ENCODE data around the gene PHIP. TPM values are rescaled to one million over a fixed set of nuclear protein-coding genes. Genes with fewer than 3 reads are reported as not detected.

Gene PHIP
- total RNA-seq, 1 experiment from 2014 or later = 22.6 TPM

- ChIA-PET POLR2A (no interaction called here), RAD21 (ENCODE audit: low non-redundant PET in 1 of 2, low total read pairs in 2 of 2, uncharacterized antibody in 2 of 2, unreplicated experiment in 2 of 2) (no interaction called here)
These were observed 22.2 kb upstream of the PHIP start for GRCh38 chr6:79100304-79100703.

More at GRCh38 chr6:79100304-79100703, 22.2 kb upstream of the PHIP start:
- Histone ChIP-seq H3K9me3 (ENCODE audit: control insufficient read depth in 1 of 2, insufficient read depth in 1 of 2, low read depth in 1 of 2, low read length in 2 of 2) (no peaks in the 10 kb centered on the region), H3K4me3 (replicated peaks in 1 of 2; ENCODE audit: low read depth in 1 of 2, low read length in 2 of 2) (no peak overlapping the region), H3K27ac (ENCODE audit: low read depth, low read length) (no peak overlapping the region), H4K20me1 (ENCODE audit: insufficient read depth) (no peaks in the 10 kb centered on the region), H3K79me2 (ENCODE audit: insufficient read depth, low read length) (no peaks in the 10 kb centered on the region), H3K27me3 (ENCODE audit: insufficient read depth, low read length) (no peaks in the 10 kb centered on the region), H3K4me2 (ENCODE audit: low read length) (no peak overlapping the region), H3K9ac (ENCODE audit: low read length) (no peak overlapping the region), H3K9me2 (ENCODE audit: insufficient read depth) (no peaks in the 10 kb centered on the region), H3K36me3 (ENCODE audit: control insufficient read depth in 1 of 2, insufficient read depth in 2 of 2, low read length in 2 of 2) (no peaks in the 10 kb centered on the region), H3K4me1 (ENCODE audit: control insufficient read depth in 1 of 2, insufficient read depth in 2 of 2, low read length in 2 of 2) (no peaks in the 10 kb centered on the region), H2AFZ (ENCODE audit: low read depth, low read length, poor library complexity, severe bottlenecking) (no peak overlapping the region)
- TF ChIP-seq, protein P1, sequence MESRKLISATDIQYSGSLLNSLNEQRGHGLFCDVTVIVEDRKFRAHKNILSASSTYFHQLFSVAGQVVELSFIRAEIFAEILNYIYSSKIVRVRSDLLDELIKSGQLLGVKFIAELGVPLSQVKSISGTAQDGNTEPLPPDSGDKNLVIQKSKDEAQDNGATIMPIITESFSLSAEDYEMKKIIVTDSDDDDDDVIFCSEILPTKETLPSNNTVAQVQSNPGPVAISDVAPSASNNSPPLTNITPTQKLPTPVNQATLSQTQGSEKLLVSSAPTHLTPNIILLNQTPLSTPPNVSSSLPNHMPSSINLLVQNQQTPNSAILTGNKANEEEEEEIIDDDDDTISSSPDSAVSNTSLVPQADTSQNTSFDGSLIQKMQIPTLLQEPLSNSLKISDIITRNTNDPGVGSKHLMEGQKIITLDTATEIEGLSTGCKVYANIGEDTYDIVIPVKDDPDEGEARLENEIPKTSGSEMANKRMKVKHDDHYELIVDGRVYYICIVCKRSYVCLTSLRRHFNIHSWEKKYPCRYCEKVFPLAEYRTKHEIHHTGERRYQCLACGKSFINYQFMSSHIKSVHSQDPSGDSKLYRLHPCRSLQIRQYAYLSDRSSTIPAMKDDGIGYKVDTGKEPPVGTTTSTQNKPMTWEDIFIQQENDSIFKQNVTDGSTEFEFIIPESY (IDR thresholded peaks at IDR 0.05; ENCODE audit: extremely low read depth, insufficient replicate concordance, low read length) = no peak
- TF ChIP-seq POLR2A (IDR thresholded peaks at IDR 0.05; ENCODE audit: borderline replicate concordance, extremely low read depth, insufficient read depth, insufficient read length) (no peak), ATF3 (IDR thresholded peaks at IDR 0.05) (no peak), CTCF (IDR thresholded peaks at IDR 0.05 in 2 of 3, conservative IDR thresholded peaks at IDR 0.05 in 1 of 3; ENCODE audit: borderline replicate concordance in 1 of 3, insufficient read depth in 1 of 3, low read depth in 2 of 3, low read length in 2 of 3) (no peak), FOSL1 (IDR thresholded peaks at IDR 0.05; ENCODE audit: low read depth) (no peak), ZNF274 (IDR thresholded peaks at IDR 0.05; ENCODE audit: low read depth, low read length) (no peak)
- CTCF ChIA-PET = no interaction called here
- no TSS peak for BruUV-seq (replicated peaks)
- intact Hi-C loops (cut with micrococcal nuclease) = no loop called here
- DNase-seq (ENCODE audit: low read depth, low spot score) = no peak
- ATAC-seq = no peak

Measured in HCT116 (cell line).